Measurements from ENCODE around the gene DNLZ.

DNA sequence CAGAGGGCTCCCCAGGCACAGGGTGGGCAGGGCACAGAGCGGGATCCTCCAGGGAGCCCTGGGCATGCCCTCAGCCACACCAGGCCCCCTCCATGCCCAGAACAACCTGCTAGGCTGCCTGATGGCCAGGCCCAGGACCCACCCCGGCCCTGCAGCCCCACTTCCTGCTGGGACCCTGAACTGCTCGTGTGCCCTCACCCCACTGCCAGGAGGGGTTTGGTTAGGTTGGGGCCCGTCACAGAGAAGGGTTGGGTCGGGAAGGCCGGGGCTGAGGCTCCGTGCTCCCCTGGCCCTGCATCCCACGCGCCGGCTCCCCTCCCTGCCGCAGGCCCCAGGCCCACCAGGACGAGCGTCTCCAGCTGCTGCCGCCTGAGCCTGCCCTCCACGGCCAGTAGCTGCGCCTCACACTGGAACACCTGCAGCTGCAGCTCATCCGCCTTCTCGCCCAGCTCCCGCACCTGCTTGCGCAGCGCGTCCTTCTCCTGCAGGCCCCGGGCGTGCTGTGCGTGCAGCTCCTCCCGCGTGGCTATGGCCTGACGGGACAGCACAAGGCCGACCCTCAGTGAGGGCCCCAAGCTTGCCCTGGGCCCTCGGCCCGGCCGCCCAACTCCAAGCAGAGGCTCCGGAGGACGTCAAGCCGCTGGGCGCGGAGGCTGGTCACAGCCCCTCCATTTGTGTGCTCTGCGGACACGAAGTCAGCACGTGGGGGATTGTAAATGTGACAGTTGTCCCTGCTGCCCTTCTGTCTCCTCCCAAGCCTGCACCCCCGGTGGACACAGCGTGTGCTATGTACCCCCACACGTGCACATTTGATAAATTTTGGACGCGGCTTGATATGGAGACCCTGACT lies 4.0 kb upstream of the DNLZ start:
- TF ChIP-seq POLR2AphosphoS5 (IDR thresholded peaks at IDR 0.05): no peak
- TF ChIP-seq, protein P1, sequence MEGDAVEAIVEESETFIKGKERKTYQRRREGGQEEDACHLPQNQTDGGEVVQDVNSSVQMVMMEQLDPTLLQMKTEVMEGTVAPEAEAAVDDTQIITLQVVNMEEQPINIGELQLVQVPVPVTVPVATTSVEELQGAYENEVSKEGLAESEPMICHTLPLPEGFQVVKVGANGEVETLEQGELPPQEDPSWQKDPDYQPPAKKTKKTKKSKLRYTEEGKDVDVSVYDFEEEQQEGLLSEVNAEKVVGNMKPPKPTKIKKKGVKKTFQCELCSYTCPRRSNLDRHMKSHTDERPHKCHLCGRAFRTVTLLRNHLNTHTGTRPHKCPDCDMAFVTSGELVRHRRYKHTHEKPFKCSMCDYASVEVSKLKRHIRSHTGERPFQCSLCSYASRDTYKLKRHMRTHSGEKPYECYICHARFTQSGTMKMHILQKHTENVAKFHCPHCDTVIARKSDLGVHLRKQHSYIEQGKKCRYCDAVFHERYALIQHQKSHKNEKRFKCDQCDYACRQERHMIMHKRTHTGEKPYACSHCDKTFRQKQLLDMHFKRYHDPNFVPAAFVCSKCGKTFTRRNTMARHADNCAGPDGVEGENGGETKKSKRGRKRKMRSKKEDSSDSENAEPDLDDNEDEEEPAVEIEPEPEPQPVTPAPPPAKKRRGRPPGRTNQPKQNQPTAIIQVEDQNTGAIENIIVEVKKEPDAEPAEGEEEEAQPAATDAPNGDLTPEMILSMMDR (IDR thresholded peaks at IDR 0.05): no peak

Data from sigmoid colon (tissue), 4 donors.